NCI-H774 (cell line): ENCODE measurements around the gene HEPN1.

Experiments
- DNase-seq: peaks from one replicate; lab custom pipeline; 2025; lab: John Stamatoyannopoulos, UW

HEPN1 gene

GRCh38 chr11:124918950-124919349, at the start of gene HEPN1:
Gene HEPN1 (plus strand): TSS chr11:124919250.
- DNase-seq, result no peak

- no peak for DNase-seq
Observed at GRCh38 chr11:124869331-124869730, 49.7 kb upstream of the HEPN1 start.

GRCh38 chr11:124869856-124870387, 49.1 kb upstream of the HEPN1 start:
- DNase-seq, result no peak

GRCh38 chr11:124870430-124870829, 48.6 kb upstream of the HEPN1 start:
- no peak for DNase-seq

GRCh38 chr11:124872280-124872679, 46.8 kb upstream of the HEPN1 start:
- DNase-seq, result no peak

GRCh38 chr11:124872741-124873140, 46.3 kb upstream of the HEPN1 start:
- DNase-seq, result no peak

GRCh38 chr11:124873951-124874350, 45.1 kb upstream of the HEPN1 start:
- no peak for DNase-seq

- DNase-seq, result no peak
Observed at GRCh38 chr11:124874571-124875255, 44.3 kb upstream of the HEPN1 start.

- no peak for DNase-seq
Observed at GRCh38 chr11:124875401-124875800, 43.6 kb upstream of the HEPN1 start.

GRCh38 chr11:124875943-124876817, 42.9 kb upstream of the HEPN1 start:
- peak; percentile 88 for DNase-seq

GRCh38 chr11:124876818-124877630, 42.0 kb upstream of the HEPN1 start:
- DNase-seq, result no peak

GRCh38 chr11:124877631-124877909, 41.5 kb upstream of the HEPN1 start:
- DNase-seq, result no peak

- no peak for DNase-seq
Observed at GRCh38 chr11:124877910-124878758, 40.9 kb upstream of the HEPN1 start.

- no peak for DNase-seq
Observed at GRCh38 chr11:124878759-124879492, 40.1 kb upstream of the HEPN1 start.

GRCh38 chr11:124879493-124880289, 39.4 kb upstream of the HEPN1 start:
- no peak for DNase-seq

GRCh38 chr11:124880290-124880611, 38.8 kb upstream of the HEPN1 start:
- no peak for DNase-seq

- no peak for DNase-seq
Observed at GRCh38 chr11:124880958-124881357, 38.1 kb upstream of the HEPN1 start.

GRCh38 chr11:124882339-124883071, 36.5 kb upstream of the HEPN1 start:
- no peak for DNase-seq

- no peak for DNase-seq
Observed at GRCh38 chr11:124884340-124884739, 34.7 kb upstream of the HEPN1 start.
